22Rv1 (cell line): ENCODE data around the gene SF3B5.

ENCODE experiments used
- CTCF ChIP-seq: fragments of 450-650 bp; IDR thresholded peaks from 2 replicates; pipeline ENCODE4 v1.5.1; 2017; ENCODE audit warnings: mild to moderate bottlenecking
- ZFX ChIP-seq: fragments of 450-650 bp; IDR thresholded peaks from 2 replicates; pipeline ENCODE4 v1.6.1; 2017; ENCODE audit warnings: antibody characterized with exemption, borderline replicate concordance

GRCh38 chr6:144077871-144078270 lies 17.5 kb downstream of the SF3B5 start:
- TF ChIP-seq CTCF (no peak), ZFX (no peak)
